Measurements from ENCODE around the gene XPR1.
"Not testable (repeated sequence)": the region's sequence is repeated elsewhere in the genome, so short reads cannot be mapped to it uniquely, and the experiment has no call there.

XPR1 gene

DNA sequence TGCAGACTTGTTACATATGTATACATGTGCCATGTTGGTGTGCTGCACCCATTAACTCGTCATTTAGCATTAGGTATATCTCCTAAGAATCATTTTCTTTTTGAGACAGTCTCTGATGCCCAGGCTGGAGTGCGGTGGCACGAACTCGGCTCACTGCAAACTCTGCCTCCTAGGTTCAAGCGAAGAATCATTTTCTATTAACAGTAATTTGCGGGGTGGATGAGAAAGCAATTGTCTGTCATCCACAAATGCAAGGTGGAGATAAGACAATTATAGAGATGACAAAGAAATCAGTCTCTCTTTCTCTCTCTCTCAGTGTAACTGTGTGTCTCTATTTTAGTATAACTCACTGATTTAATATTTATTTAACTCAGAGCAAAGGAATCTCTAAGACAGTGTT, 149.9 kb downstream of the XPR1 start:
- 92% methylated on average over 4 of the region's 6 CpGs; no CpG with 5 or more reads in 1 of the 2 experiments for WGBS, 2 experiments (ENCODE audit: insufficient coverage in 2 of 2)
- Histone ChIP-seq H3K4me3 (ENCODE audit: extremely low read depth, insufficient read depth, low read length, poor library complexity, severe bottlenecking) (no peak overlapping the region), H3K36me3 (ENCODE audit: control insufficient read depth, insufficient read depth, low read length) (no peaks in the 10 kb centered on the region)

DNA sequence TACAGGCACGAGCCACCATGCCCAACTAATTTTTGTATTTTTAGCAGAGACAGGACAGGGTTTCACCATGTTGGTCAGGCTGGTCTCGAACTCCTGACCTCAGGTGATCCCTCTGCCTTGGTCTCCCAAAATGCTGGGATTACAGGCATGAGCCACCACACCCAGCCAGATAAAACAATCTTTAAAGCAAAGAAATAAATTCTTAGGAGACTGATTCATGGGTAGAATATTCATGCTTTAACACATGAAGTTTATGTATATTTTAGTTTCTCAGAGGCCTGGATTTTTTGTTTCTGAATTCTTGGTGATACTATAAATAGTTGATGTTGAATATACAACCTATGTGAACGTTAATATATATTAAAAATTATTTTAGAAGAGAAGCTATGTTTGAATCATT, 153.5 kb downstream of the XPR1 start:
- Histone ChIP-seq H3K4me3 (ENCODE audit: extremely low read depth, insufficient read depth, low read length, poor library complexity, severe bottlenecking) (no peak overlapping the region), H3K36me3 (ENCODE audit: control insufficient read depth, insufficient read depth, low read length) (no peaks in the 10 kb centered on the region), H3K27ac (ENCODE audit: low read depth, low read length, severe bottlenecking) (no peak overlapping the region), H3K4me1 (ENCODE audit: control insufficient read depth, insufficient read depth, low read length, poor library complexity, severe bottlenecking) (no peaks in the 10 kb centered on the region), H3K9me3 (ENCODE audit: control insufficient read depth, low read length) (no peaks in the 10 kb centered on the region)
- 84 to 100% methylated on average over 2 of the region's 3 CpGs for WGBS, 2 experiments (ENCODE audit: insufficient coverage in 2 of 2)

More for the DNA sequence above, 149.9 kb downstream of the XPR1 start:
- H3K9me3 ChIP-seq (ENCODE audit: control insufficient read depth, low read length) = no peaks in the 10 kb centered on the region
- H3K4me1 ChIP-seq (ENCODE audit: control insufficient read depth, insufficient read depth, low read length, poor library complexity, severe bottlenecking) = no peaks in the 10 kb centered on the region
- no peak overlapping the region for H3K27ac ChIP-seq (ENCODE audit: low read depth, low read length, severe bottlenecking)

DNA sequence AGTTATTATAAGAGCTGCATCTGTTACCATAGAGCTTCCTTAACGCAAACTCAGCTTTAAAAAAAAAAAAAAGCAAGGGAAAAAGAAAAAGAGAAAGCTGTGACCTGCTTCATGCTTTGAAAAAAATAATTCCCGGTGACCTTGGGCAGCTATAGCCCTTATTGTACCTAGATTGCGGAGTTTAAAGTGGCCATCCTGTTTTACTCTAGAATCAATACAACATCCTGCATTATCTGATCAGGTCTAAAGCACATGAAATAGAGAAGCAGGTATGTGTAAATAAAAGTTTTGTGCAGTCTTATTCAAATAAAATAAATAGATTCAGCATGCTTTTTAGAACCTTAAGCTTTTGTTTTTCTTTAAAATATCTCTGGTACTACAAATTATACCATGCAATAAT, 154.1 kb downstream of the XPR1 start:
- WGBS, 2 experiments (ENCODE audit: insufficient coverage in 2 of 2) = 100% methylated on average over 1 of the region's 3 CpGs; no CpG with 5 or more reads in 1 of the 2 experiments
- Histone ChIP-seq H3K36me3 (ENCODE audit: control insufficient read depth, insufficient read depth, low read length) (no peaks in the 10 kb centered on the region), H3K4me3 (ENCODE audit: extremely low read depth, insufficient read depth, low read length, poor library complexity, severe bottlenecking) (no peak overlapping the region), H3K4me1 (ENCODE audit: control insufficient read depth, insufficient read depth, low read length, poor library complexity, severe bottlenecking) (no peaks in the 10 kb centered on the region), H3K27ac (ENCODE audit: low read depth, low read length, severe bottlenecking) (no peak overlapping the region), H3K9me3 (ENCODE audit: control insufficient read depth, low read length) (no peaks in the 10 kb centered on the region)

DNA sequence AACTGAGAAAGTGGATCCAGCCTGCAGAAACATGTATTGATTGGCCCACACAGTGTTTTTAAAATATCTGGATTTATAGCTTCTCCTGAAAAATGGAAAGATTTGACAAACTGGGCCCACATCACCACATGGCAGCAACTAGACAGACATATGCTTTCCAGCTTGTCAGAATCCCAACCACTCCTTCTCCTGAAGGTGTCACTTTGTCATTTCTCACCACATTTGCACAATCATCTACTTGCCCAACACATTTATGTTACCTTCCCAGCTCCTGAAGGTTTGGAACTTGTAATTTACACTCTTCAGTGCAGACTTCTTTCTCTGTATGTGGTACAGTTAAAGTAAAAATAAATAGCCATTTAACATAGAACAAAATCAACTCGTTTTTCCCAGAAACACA, 154.8 kb downstream of the XPR1 start:
- no peaks in the 10 kb centered on the region for H3K4me1 ChIP-seq (ENCODE audit: control insufficient read depth, insufficient read depth, low read length, poor library complexity, severe bottlenecking)
- H3K9me3 ChIP-seq (ENCODE audit: control insufficient read depth, low read length) = no peaks in the 10 kb centered on the region
- H3K27ac ChIP-seq (ENCODE audit: low read depth, low read length, severe bottlenecking) = no peak overlapping the region
- H3K36me3 ChIP-seq (ENCODE audit: control insufficient read depth, insufficient read depth, low read length) = no peaks in the 10 kb centered on the region
- 71 to 100% methylated on average over 1 of the region's 1 CpG for WGBS, 2 experiments (ENCODE audit: insufficient coverage in 2 of 2)
- H3K4me3 ChIP-seq (ENCODE audit: extremely low read depth, insufficient read depth, low read length, poor library complexity, severe bottlenecking) = no peak overlapping the region

DNA sequence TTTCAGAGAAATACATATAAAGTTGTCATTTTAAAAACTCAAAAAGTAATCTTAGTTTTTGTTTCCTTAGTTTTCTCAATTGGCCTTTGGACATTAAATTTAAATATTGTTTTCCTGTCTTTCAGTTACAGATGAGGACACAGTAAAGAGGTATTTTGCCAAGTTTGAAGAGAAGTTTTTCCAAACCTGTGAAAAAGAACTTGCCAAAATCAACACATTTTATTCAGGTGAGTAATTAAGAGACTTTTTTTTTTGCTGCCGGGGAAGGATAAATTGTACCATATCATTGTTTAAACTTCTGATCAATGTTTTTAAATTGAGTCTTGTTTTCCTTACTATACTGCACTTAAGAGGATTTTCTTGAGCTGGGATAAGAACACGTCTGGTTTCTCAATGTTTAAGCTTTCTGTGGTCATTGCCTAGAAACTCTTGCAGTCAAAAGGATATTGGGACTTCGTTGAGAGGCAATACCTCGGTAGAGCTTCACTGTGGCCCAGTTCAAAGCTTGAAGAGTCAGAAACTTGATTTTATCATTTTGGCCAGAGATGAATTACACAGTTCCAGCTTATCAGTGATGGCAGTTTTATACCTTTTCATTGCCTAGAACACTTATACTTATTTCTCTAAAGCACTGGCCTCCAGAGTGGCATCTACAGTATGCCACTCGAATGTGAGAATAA, 155.9 kb downstream of the XPR1 start:
- WGBS, 2 experiments (ENCODE audit: insufficient coverage in 2 of 2) = 91% methylated on average over 3 of the region's 5 CpGs
- H3K36me3 ChIP-seq (ENCODE audit: control insufficient read depth, insufficient read depth, low read length) = no peaks in the 10 kb centered on the region
- no peak overlapping the region for H3K4me3 ChIP-seq (ENCODE audit: extremely low read depth, insufficient read depth, low read length, poor library complexity, severe bottlenecking)
- H3K27ac ChIP-seq (ENCODE audit: low read depth, low read length, severe bottlenecking) = no peak overlapping the region
- peaks cover 4% of the 10 kb centered on the region for H3K4me1 ChIP-seq (ENCODE audit: control insufficient read depth, insufficient read depth, low read length, poor library complexity, severe bottlenecking)
- H3K9me3 ChIP-seq (ENCODE audit: control insufficient read depth, low read length) = no peaks in the 10 kb centered on the region

DNA sequence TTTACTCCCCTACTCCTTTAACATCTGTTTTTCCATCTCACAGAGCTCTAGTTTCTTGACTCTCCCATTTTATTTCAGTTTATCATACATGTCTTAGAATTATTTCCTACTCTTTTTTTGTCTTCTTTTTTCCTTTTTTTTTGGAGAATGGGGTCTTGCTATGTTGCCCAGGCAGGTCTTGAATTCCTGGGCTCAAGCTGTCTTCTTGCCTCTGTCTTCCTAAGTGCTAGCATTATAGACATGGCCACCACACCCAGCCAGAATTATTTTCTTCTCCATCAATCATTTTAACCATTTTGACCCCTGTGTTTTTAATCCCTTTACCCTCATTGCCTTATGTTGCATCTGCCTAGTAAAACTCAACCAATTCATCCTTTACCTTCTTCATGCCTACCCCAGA, 157.6 kb downstream of the XPR1 start:
- Histone ChIP-seq H3K36me3 (ENCODE audit: control insufficient read depth, insufficient read depth, low read length) (no peaks in the 10 kb centered on the region), H3K4me3 (ENCODE audit: extremely low read depth, insufficient read depth, low read length, poor library complexity, severe bottlenecking) (no peak overlapping the region), H3K9me3 (ENCODE audit: control insufficient read depth, low read length) (no peaks in the 10 kb centered on the region), H3K4me1 (ENCODE audit: control insufficient read depth, insufficient read depth, low read length, poor library complexity, severe bottlenecking) (peaks cover 4% of the 10 kb centered on the region), H3K27ac (ENCODE audit: low read depth, low read length, severe bottlenecking) (no peak overlapping the region)

DNA sequence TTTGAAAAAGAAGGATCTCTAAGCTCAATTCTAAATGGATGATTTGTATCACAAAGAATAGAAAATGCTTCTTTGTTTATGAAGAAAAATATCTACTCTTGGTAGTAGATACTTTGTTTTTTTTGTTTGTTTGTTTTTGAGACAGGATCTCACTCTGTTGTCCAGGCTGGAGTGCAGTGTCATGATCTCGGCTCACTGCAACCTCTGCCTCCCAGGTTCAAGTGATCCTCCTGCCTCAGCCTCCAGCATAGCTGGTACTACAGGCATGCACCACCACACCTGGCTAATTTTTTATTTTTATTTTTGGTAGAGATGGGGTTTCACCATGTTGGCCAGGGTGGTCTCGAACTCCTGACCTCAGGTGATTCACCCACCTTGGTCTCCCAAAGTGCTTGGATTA, 159.3 kb downstream of the XPR1 start:
- not testable (repeated sequence) for H3K27ac ChIP-seq (ENCODE audit: low read depth, low read length, severe bottlenecking); H3K9me3 ChIP-seq (ENCODE audit: control insufficient read depth, low read length); H3K4me1 ChIP-seq (ENCODE audit: control insufficient read depth, insufficient read depth, low read length, poor library complexity, severe bottlenecking); H3K4me3 ChIP-seq (ENCODE audit: extremely low read depth, insufficient read depth, low read length, poor library complexity, severe bottlenecking); H3K36me3 ChIP-seq (ENCODE audit: control insufficient read depth, insufficient read depth, low read length)
- WGBS, 2 experiments (ENCODE audit: insufficient coverage in 2 of 2) = 100% methylated on average over 1 of the region's 2 CpGs; no CpG with 5 or more reads in 1 of the 2 experiments

DNA sequence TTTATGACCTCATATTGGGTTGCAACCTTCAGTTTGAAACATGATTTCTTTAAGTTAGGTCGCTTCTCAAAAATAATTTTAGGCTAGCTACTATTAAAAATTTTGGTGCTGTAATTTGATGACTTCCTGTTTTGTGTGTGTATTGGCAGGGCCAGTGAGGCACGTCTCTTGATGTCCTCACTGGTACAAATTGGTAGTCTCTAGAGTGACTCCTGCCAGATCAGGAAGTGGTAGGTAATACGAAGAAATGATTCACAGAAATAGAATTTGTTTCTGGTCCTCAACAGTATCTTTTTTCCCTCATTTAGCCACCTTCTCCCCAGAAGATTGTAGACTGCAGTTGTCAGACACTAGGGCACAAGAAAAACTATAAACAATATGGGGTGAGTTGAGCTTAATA, 160.0 kb downstream of the XPR1 start:
- Histone ChIP-seq H3K4me3 (ENCODE audit: extremely low read depth, insufficient read depth, low read length, poor library complexity, severe bottlenecking) (no peak overlapping the region), H3K36me3 (ENCODE audit: control insufficient read depth, insufficient read depth, low read length) (no peaks in the 10 kb centered on the region)
- WGBS, 2 experiments (ENCODE audit: insufficient coverage in 2 of 2) = 80 to 87% methylated on average over 1 to 2 of the region's 3 CpGs

DNA sequence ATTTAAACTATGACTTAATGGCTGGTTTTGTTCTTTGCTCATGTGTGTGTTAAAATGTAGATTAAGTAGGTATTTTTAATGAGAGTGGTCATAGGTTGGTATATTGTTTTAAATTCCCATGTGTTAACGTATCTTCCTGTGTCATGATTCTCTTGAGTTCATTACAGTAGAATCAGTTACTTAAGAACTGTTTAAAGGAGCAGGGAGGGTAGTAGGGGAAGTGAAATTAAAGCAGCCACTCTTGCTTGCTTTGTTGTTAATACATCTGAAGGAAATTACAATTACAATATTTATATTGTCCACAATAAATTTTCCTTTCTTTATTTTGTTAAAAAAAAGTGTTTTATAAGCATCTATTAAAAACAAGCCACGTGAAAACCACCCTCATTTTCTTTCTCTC, 161.6 kb downstream of the XPR1 start:
- Histone ChIP-seq H3K9me3 (ENCODE audit: control insufficient read depth, low read length) (no peaks in the 10 kb centered on the region), H3K36me3 (ENCODE audit: control insufficient read depth, insufficient read depth, low read length) (no peaks in the 10 kb centered on the region), H3K4me3 (ENCODE audit: extremely low read depth, insufficient read depth, low read length, poor library complexity, severe bottlenecking) (no peak overlapping the region), H3K4me1 (ENCODE audit: control insufficient read depth, insufficient read depth, low read length, poor library complexity, severe bottlenecking) (peaks cover 4% of the 10 kb centered on the region), H3K27ac (ENCODE audit: low read depth, low read length, severe bottlenecking) (no peak overlapping the region)
- 100% methylated on average over 1 of the region's 2 CpGs; no CpG with 5 or more reads in 1 of the 2 experiments for WGBS, 2 experiments (ENCODE audit: insufficient coverage in 2 of 2)

More for the DNA sequence above, 160.0 kb downstream of the XPR1 start:
- Histone ChIP-seq H3K4me1 (ENCODE audit: control insufficient read depth, insufficient read depth, low read length, poor library complexity, severe bottlenecking) (peaks cover 4% of the 10 kb centered on the region), H3K9me3 (ENCODE audit: control insufficient read depth, low read length) (no peaks in the 10 kb centered on the region), H3K27ac (ENCODE audit: low read depth, low read length, severe bottlenecking) (no peak overlapping the region)

DNA sequence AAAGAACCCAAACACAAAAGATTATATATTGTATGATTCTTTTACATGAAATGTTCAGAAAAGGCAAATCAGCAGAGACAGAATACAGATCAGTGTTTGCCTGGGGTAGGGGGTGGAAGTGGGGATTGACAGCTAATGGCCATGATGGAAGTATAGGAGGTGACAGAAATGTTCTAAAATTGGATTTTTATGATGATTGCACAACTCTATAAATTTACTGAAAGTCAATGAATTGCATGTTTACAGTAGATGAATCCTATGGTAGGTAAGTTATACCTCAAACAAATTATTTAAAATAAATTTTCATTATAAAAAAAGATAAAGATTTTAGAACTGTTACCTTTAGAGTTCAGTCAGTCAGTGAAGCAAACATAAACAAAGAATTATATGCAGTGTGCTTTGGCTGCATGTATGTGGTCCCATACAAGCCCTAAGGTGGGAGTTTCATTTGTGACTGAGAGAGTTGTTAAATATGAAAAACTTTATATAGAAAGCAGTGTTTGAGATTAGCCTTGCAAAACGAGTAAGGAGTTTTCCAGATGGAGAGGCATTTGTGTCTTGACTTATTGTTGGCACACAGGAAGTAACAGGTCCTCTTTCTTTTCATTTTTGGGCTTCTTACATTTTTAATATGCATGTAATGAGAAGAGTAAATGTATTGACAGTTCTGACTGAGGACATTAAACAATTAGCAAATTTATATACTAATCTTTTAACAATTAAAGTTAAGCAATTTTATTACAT, 165.2 kb downstream of the XPR1 start:
- H3K9me3 ChIP-seq (ENCODE audit: control insufficient read depth, low read length) = no peaks in the 10 kb centered on the region
- no peaks in the 10 kb centered on the region for H3K36me3 ChIP-seq (ENCODE audit: control insufficient read depth, insufficient read depth, low read length)
- WGBS, 2 experiments (ENCODE audit: insufficient coverage in 2 of 2) = 80% methylated on average over 1 of the region's 1 CpG; no CpG with 5 or more reads in 1 of the 2 experiments
- H3K4me3 ChIP-seq (ENCODE audit: extremely low read depth, insufficient read depth, low read length, poor library complexity, severe bottlenecking) = no peak overlapping the region
- H3K27ac ChIP-seq (ENCODE audit: low read depth, low read length, severe bottlenecking) = no peak overlapping the region
- H3K4me1 ChIP-seq (ENCODE audit: control insufficient read depth, insufficient read depth, low read length, poor library complexity, severe bottlenecking) = peaks cover under 1% of the 10 kb centered on the region

DNA sequence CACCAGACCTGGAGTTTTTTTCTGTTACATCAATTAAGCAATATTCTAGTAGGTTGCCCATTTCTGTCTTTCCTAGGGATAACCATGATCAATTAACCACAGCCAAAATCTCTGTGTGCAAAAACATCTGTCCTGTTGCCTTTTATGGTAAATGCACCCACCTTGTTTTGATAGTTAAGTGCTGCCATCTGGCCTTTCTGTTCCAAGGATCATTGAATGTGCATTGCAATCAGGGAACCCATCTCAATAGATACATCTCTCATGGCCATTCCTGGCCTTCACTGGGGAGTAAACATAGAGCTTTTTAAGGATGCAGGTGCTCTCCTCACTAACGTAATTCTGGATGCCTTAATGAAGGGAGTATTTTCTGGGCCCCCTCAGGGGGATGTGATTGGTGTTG, 169.1 kb downstream of the XPR1 start:
- no peaks in the 10 kb centered on the region for H3K36me3 ChIP-seq (ENCODE audit: control insufficient read depth, insufficient read depth, low read length)
- 91 to 100% methylated on average over 1 of the region's 1 CpG for WGBS, 2 experiments (ENCODE audit: insufficient coverage in 2 of 2)
- H3K9me3 ChIP-seq (ENCODE audit: control insufficient read depth, low read length) = no peaks in the 10 kb centered on the region
- H3K27ac ChIP-seq (ENCODE audit: low read depth, low read length, severe bottlenecking) = no peak overlapping the region
- H3K4me3 ChIP-seq (ENCODE audit: extremely low read depth, insufficient read depth, low read length, poor library complexity, severe bottlenecking) = no peak overlapping the region
- no peaks in the 10 kb centered on the region for H3K4me1 ChIP-seq (ENCODE audit: control insufficient read depth, insufficient read depth, low read length, poor library complexity, severe bottlenecking)
